Caco-2 (cell line): Measurements from ENCODE around the gene MED10. TPM values are rescaled to one million over a fixed set of nuclear protein-coding genes. Genes with fewer than 3 reads are reported as not detected.

Experiments used
- BruUV-seq: library from RNA; stranded (reverse); fragments of 400-500 nt; replicated peaks from 2 replicates; lab custom pipeline; 2021; lab: Mats Ljungman, UMichigan
- CTCF ChIA-PET: fragments of 300-600 bp; sonication (Branson Sonifier 250); formaldehyde crosslinking; loops from one replicate; lab custom pipeline; 2022; ENCODE audit warnings: antibody characterized with exemption; lab: Charles Lee
- POLR2A ChIA-PET: fragments of 300-600 bp; sonication (Branson Sonifier 250); formaldehyde crosslinking; loops from one replicate; lab custom pipeline; 2022; ENCODE audit warnings: antibody characterized with exemption; lab: Charles Lee
- DNase-seq, 2 experiments: peaks; one replicate each; pipeline versions ENCODE4 v3.0.0 to v3.0.0-alpha.2; 2020 to 2022
- H3K27me3 ChIP-seq: replicated peaks from 2 replicates; pipeline ENCODE4 v1.6.0; 2011; ENCODE audit warnings: low read length; ENCODE audit not compliant: control insufficient read depth, insufficient read depth
- H3K36me3 ChIP-seq: 2 replicates; pipeline ENCODE4 v1.5.1; 2011; ENCODE audit warnings: low read length; ENCODE audit not compliant: control insufficient read depth, insufficient read depth
- H3K4me1 ChIP-seq: fragments of 250-450 bp; sonication (Bioruptor Pico); 2 replicates; pipeline ENCODE4 v1.5.1; 2020; ENCODE audit warnings: mild to moderate bottlenecking
- H3K4me3 ChIP-seq: 2 replicates; pipeline ENCODE4 v1.5.1; 2011; ENCODE audit warnings: low read depth, mild to moderate bottlenecking, control low read depth, low read length
- H3K9me3 ChIP-seq: fragments of 250-450 bp; sonication (Bioruptor Pico); 2 replicates; pipeline ENCODE4 v1.5.1; 2020; ENCODE audit warnings: mild to moderate bottlenecking, moderate library complexity
- H3K27ac Mint-ChIP-seq: one replicate; pipeline ENCODE4 v1.8.0; 2022; ENCODE audit warnings: mixed read lengths; ENCODE audit not compliant: unreplicated experiment
- H3K27me3 Mint-ChIP-seq: one replicate; pipeline ENCODE4 v1.8.0; 2022; ENCODE audit warnings: mixed read lengths; ENCODE audit not compliant: insufficient read depth, unreplicated experiment
- H3K36me3 Mint-ChIP-seq: one replicate; pipeline ENCODE4 v1.8.0; 2022; ENCODE audit warnings: mild to moderate bottlenecking, mixed read lengths; ENCODE audit not compliant: insufficient read depth, unreplicated experiment
- H3K4me1 Mint-ChIP-seq: one replicate; pipeline ENCODE4 v1.8.0; 2022; ENCODE audit warnings: low read depth, mixed read lengths; ENCODE audit not compliant: unreplicated experiment
- H3K4me3 Mint-ChIP-seq: one replicate; pipeline ENCODE4 v1.8.0; 2022; ENCODE audit warnings: mild to moderate bottlenecking, moderate library complexity, mixed read lengths; ENCODE audit not compliant: unreplicated experiment
- H3K9me3 Mint-ChIP-seq: one replicate; pipeline ENCODE4 v1.8.0; 2022; ENCODE audit warnings: mixed read lengths; ENCODE audit not compliant: unreplicated experiment
- intact Hi-C: fragments of 100-400 bp; cut with micrococcal nuclease; formaldehyde crosslinking; loops from one replicate; pipeline ENCODE4 v1.10.0; 2022; ENCODE audit not compliant: unreplicated experiment
- total RNA-seq: library from RNA; stranded (reverse); gene quantifications from 2 replicates; pipeline ENCODE4 v1.2.3, GENCODE V29; 2022
- TF ChIP-seq, protein P1 (sequence below), 2 experiments: fragments of 200-600 bp in 1 of 2; IDR thresholded peaks; 1 replicate in 1 of 2; 2 replicates in 1 of 2; pipeline versions ENCODE4 v1.5.1 to v1.8.0; 2011 to 2022; ENCODE audit warnings: antibody characterized with exemption in 1 of 2, control low read depth in 1 of 2, inconsistent platforms in 1 of 2, low read depth in 1 of 2, low read length in 1 of 2, mild to moderate bottlenecking in 1 of 2, moderate library complexity in 1 of 2; ENCODE audit not compliant: insufficient read depth in 1 of 2, severe bottlenecking in 1 of 2, unreplicated experiment in 1 of 2

Gene MED10
- total RNA-seq, 1 experiment from 2014 or later: 50.6 TPM

DNA sequence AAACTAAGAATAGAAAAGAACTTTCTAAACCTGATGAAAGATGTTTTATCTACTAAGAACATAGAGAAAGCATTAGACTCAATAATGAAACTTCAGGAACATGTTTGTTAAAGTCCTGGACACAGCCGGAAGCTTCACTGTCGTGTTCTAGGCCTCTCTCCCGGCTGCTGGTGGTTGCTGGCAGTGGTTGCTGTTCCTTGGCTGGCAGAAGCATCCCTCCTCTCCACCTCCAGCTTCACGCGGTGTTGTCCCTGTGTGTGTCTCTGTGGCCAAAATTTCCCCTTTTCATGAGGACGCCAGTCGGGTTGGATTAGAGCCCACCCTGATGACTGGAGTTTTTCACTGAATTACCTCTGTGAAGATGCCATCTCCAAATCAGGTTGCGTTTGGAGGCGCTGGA, 6.5 kb upstream of the MED10 start:
- CTCF ChIA-PET: no interaction called here
- H3K4me3 Mint-ChIP-seq: no peak overlapping the region

DNA sequence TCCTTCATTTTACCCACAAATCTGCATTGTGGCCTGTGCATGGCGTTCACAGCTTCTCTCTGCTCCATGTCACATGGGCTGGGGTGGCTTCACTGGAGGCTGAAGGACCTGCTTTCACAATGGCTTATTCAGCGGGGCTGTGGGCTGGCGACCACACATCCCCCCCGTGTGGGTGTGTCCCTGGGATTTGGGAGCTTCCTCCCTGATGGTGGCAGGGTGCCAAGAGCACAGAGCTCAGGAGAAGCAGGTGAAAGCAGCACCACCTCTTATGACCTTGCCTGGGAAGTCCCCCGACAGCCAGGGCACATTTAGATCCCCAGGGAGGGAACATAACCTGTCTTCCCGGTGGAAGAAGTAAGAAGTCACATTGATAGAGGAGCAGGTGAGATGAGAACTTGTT, 5.0 kb upstream of the MED10 start:
- ChIA-PET POLR2A (no interaction called here), CTCF (interaction anchor here (0.6 kb wide), 1 partner anchor 56 kb away, joined by 3 read pairs; no protein-coding TSS in a partner anchor)
- no peaks in the 10 kb centered on the region for H3K36me3 ChIP-seq
- H3K4me3 ChIP-seq: no peak overlapping the region
- no peak for DNase-seq
- H3K9me3 ChIP-seq: no peaks in the 10 kb centered on the region
- Mint-ChIP-seq H3K36me3 (peaks cover 8% of the 10 kb centered on the region), H3K27ac (no peak overlapping the region), H3K4me3 (no peak overlapping the region), H3K4me1 (peaks cover 6% of the 10 kb centered on the region), H3K9me3 (peaks cover 9% of the 10 kb centered on the region), H3K27me3 (no peaks in the 10 kb centered on the region)
- no peaks in the 10 kb centered on the region for H3K27me3 ChIP-seq
- no TSS peak for BruUV-seq
- H3K4me1 ChIP-seq: peaks cover 18% of the 10 kb centered on the region
- TF ChIP-seq, protein P1, sequence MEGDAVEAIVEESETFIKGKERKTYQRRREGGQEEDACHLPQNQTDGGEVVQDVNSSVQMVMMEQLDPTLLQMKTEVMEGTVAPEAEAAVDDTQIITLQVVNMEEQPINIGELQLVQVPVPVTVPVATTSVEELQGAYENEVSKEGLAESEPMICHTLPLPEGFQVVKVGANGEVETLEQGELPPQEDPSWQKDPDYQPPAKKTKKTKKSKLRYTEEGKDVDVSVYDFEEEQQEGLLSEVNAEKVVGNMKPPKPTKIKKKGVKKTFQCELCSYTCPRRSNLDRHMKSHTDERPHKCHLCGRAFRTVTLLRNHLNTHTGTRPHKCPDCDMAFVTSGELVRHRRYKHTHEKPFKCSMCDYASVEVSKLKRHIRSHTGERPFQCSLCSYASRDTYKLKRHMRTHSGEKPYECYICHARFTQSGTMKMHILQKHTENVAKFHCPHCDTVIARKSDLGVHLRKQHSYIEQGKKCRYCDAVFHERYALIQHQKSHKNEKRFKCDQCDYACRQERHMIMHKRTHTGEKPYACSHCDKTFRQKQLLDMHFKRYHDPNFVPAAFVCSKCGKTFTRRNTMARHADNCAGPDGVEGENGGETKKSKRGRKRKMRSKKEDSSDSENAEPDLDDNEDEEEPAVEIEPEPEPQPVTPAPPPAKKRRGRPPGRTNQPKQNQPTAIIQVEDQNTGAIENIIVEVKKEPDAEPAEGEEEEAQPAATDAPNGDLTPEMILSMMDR (IDR thresholded peaks at IDR 0.05; ENCODE audit: insufficient read depth in 1 of 2, low read depth in 1 of 2, low read length in 1 of 2, severe bottlenecking in 1 of 2, unreplicated experiment in 1 of 2): no peak
- intact Hi-C loops: no loop called here

More for the DNA sequence above, 6.5 kb upstream of the MED10 start:
- Mint-ChIP-seq H3K4me1 (no peaks in the 10 kb centered on the region), H3K27me3 (peaks cover 4% of the 10 kb centered on the region), H3K27ac (no peak overlapping the region), H3K9me3 (peaks cover 3% of the 10 kb centered on the region), H3K36me3 (no peaks in the 10 kb centered on the region)
- TF ChIP-seq, protein P1 (IDR thresholded peaks at IDR 0.05; ENCODE audit: insufficient read depth in 1 of 2, low read depth in 1 of 2, low read length in 1 of 2, severe bottlenecking in 1 of 2, unreplicated experiment in 1 of 2): no peak
- intact Hi-C loops: loop anchor here (1.0 kb wide), 1 partner anchor 63 kb away; the partner anchor contains the start of gene UBE2QL1
- no peaks in the 10 kb centered on the region for H3K27me3 ChIP-seq
- BruUV-seq: no TSS peak
- no peak for DNase-seq
- no peak overlapping the region for H3K4me3 ChIP-seq
- no peaks in the 10 kb centered on the region for H3K36me3 ChIP-seq
- H3K4me1 ChIP-seq: peaks cover 18% of the 10 kb centered on the region
- H3K9me3 ChIP-seq: no peaks in the 10 kb centered on the region
- POLR2A ChIA-PET: no interaction called here

DNA sequence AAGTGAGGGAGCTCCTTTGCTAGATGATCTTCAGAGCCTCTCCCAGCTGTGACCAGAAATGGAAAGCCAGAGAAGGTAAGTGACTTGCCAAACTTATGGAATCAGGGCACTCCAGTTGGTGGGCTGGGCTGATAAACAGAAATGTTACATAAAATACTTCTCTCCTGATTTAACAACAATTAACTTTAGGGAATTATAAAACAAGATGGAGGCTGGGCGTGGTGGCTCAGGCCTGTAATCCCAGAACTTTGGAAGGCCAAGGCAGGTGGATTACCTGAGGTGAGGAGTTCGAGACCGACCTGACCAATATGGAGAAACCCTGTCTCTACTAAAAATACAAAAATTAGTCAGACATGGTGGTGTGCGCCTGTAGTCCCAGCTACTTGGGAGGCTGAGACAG, 899 bp upstream of the MED10 start:
- peaks cover 5% of the 10 kb centered on the region; the same call in 1 of the 2 replicates for H3K36me3 ChIP-seq
- peaks cover 6% of the 10 kb centered on the region for H3K4me1 Mint-ChIP-seq
- peak overlapping the region; percentile 98 for H3K27ac Mint-ChIP-seq
- no peaks in the 10 kb centered on the region for H3K27me3 ChIP-seq
- no peak overlapping the region for H3K4me3 ChIP-seq
- BruUV-seq: no TSS peak
- peaks cover 41% of the 10 kb centered on the region for H3K36me3 Mint-ChIP-seq
- ChIA-PET CTCF (no interaction called here), POLR2A (no interaction called here)
- peaks cover 9% of the 10 kb centered on the region for H3K9me3 Mint-ChIP-seq
- H3K4me1 ChIP-seq: peaks cover 18% of the 10 kb centered on the region
- H3K9me3 ChIP-seq: no peaks in the 10 kb centered on the region
- DNase-seq: no peak
- TF ChIP-seq, protein P1 (IDR thresholded peaks at IDR 0.05; ENCODE audit: insufficient read depth in 1 of 2, low read depth in 1 of 2, low read length in 1 of 2, severe bottlenecking in 1 of 2, unreplicated experiment in 1 of 2): no peak
- peak overlapping the region; percentile 100 for H3K4me3 Mint-ChIP-seq
- intact Hi-C loops: loop anchor here (10.0 kb wide), 1 partner anchor 196 kb away; no protein-coding TSS in a partner anchor
- no peaks in the 10 kb centered on the region for H3K27me3 Mint-ChIP-seq
